HepG2 (cell line): ENCODE results near the gene RASSF7. TPM values are rescaled to one million over a fixed set of nuclear protein-coding genes. Genes with fewer than 3 reads are reported as not detected.

Source experiments
- BCLAF1 ChIP-seq: fragments of 450-650 bp; IDR thresholded peaks from 2 replicates; pipeline ENCODE4 v1.6.1; 2017; ENCODE audit warnings: mild to moderate bottlenecking
- EEA1 ChIP-seq: sonication (generic); formaldehyde crosslinking; IDR thresholded peaks from 2 replicates; pipeline ENCODE4 v1.5.1; 2020; ENCODE audit warnings: mild to moderate bottlenecking, missing genetic modification reagents, borderline replicate concordance
- FOXK1 ChIP-seq: sonication (generic); formaldehyde crosslinking; IDR thresholded peaks from 2 replicates; pipeline ENCODE4 v1.4.0; 2020; ENCODE audit warnings: low read depth, missing genetic modification reagents, borderline replicate concordance
- HES4 ChIP-seq: sonication (generic); formaldehyde crosslinking; IDR thresholded peaks from 2 replicates; pipeline ENCODE4 v1.9.0; 2021; ENCODE audit warnings: mild to moderate bottlenecking, missing genetic modification reagents, borderline replicate concordance
- HNRNPK ChIP-seq: fragments of 200-400 bp; formaldehyde crosslinking; IDR thresholded peaks from 2 replicates; pipeline ENCODE4 v1.6.1; 2018; ENCODE audit warnings: low read length, low read depth, moderate library complexity, mild to moderate bottlenecking; ENCODE audit not compliant: poor library complexity, severe bottlenecking
- KLF15 ChIP-seq: sonication (generic); formaldehyde crosslinking; IDR thresholded peaks from 2 replicates; pipeline ENCODE4 v1.8.1; 2023; ENCODE audit warnings: borderline replicate concordance, mild to moderate bottlenecking, inconsistent platforms, missing genetic modification reagents, mixed read lengths
- MED13 ChIP-seq: sonication (generic); formaldehyde crosslinking; IDR thresholded peaks from 2 replicates; pipeline ENCODE4 v1.5.0; 2020; ENCODE audit warnings: missing genetic modification reagents
- NFIB ChIP-seq: sonication (generic); formaldehyde crosslinking; IDR thresholded peaks from 2 replicates; pipeline ENCODE4 v1.9.0; 2021; ENCODE audit warnings: missing genetic modification reagents, mild to moderate bottlenecking, borderline replicate concordance
- PHF8 ChIP-seq: sonication (generic); formaldehyde crosslinking; IDR thresholded peaks from 2 replicates; pipeline ENCODE4 v1.5.0; 2020; ENCODE audit warnings: missing genetic modification reagents
- RERE ChIP-seq: IDR thresholded peaks from 2 replicates; pipeline ENCODE4 v1.6.1; 2016; ENCODE audit warnings: low read depth, missing genetic modification reagents, missing compliant biosample characterization
- SP5 ChIP-seq: IDR thresholded peaks from 2 replicates; pipeline ENCODE4 v1.6.1; 2016; ENCODE audit warnings: low read depth, borderline replicate concordance
- TCF7 ChIP-seq: sonication (generic); IDR thresholded peaks from 2 replicates; pipeline ENCODE4 v1.6.1; 2016; ENCODE audit warnings: antibody characterized with exemption, low read depth
- ZNF230 ChIP-seq: sonication (generic); formaldehyde crosslinking; IDR thresholded peaks from 2 replicates; pipeline ENCODE4 v1.4.0; 2020; ENCODE audit warnings: mild to moderate bottlenecking, missing genetic modification reagents
- ZNF326 ChIP-seq: sonication (generic); formaldehyde crosslinking; IDR thresholded peaks from 2 replicates; pipeline ENCODE4 v1.4.0; 2020; ENCODE audit warnings: missing genetic modification reagents, borderline replicate concordance
- ZNF552 ChIP-seq: sonication (generic); formaldehyde crosslinking; IDR thresholded peaks from 2 replicates; pipeline ENCODE4 v1.9.0; 2022; ENCODE audit warnings: missing genetic modification reagents, mild to moderate bottlenecking, borderline replicate concordance
- ZNF672 ChIP-seq: sonication (generic); formaldehyde crosslinking; IDR thresholded peaks from 2 replicates; pipeline ENCODE4 v1.8.1; 2022; ENCODE audit warnings: missing genetic modification reagents
- ZNF768 ChIP-seq: sonication (generic); formaldehyde crosslinking; IDR thresholded peaks from 2 replicates; pipeline ENCODE4 v1.4.0; 2020; ENCODE audit warnings: missing genetic modification reagents
- ZNF850 ChIP-seq: sonication (generic); formaldehyde crosslinking; conservative IDR thresholded peaks from 2 replicates; pipeline ENCODE4 v1.9.0; 2021; ENCODE audit warnings: mild to moderate bottlenecking, missing genetic modification reagents
- ZNF879 ChIP-seq: sonication (generic); formaldehyde crosslinking; IDR thresholded peaks from 2 replicates; pipeline ENCODE4 v1.8.1; 2023; ENCODE audit warnings: missing genetic modification reagents
- ZSCAN21 ChIP-seq: sonication (generic); formaldehyde crosslinking; IDR thresholded peaks from 2 replicates; pipeline ENCODE4 v1.8.0; 2022; ENCODE audit warnings: mild to moderate bottlenecking, missing genetic modification reagents, moderate library complexity, borderline replicate concordance
- ZSCAN9 ChIP-seq: IDR thresholded peaks from 2 replicates; pipeline ENCODE4 v1.6.1; 2016; ENCODE audit warnings: borderline replicate concordance
- polyA plus RNA-seq, 8 experiments: library from polyadenylated mRNA; depleted of rRNA in 3 of 8; stranded (reverse) in 7 of 8; unstranded in 1 of 8; fragments of >200 nt; fragmentation: Illumina TruSeq in 4 of 8; extraction: Trizol in 4 of 8; gene quantifications; 2 replicates each; pipeline versions ENCODE4 v1.2.1 to v1.2.3, GENCODE V29; 2011 to 2016; ENCODE audit warnings: low read depth in 4 of 8, missing spikeins in 1 of 8, mixed read lengths in 1 of 8; ENCODE audit not compliant: insufficient read depth in 1 of 8
- total RNA-seq, 5 experiments: library from RNA; depleted of rRNA; stranded (reverse); fragments of >200 nt; fragmentation: Illumina TruSeq; extraction: Trizol; gene quantifications; 2 replicates each; pipeline ENCODE4 v1.2.3, GENCODE V29; 2016; ENCODE audit warnings: low read depth in 1 of 5
- TF ChIP-seq, protein P1 (sequence below): sonication (generic); formaldehyde crosslinking; IDR thresholded peaks from 2 replicates; pipeline ENCODE4 v1.9.0; 2022; ENCODE audit warnings: low read depth, missing genetic modification reagents

Gene RASSF7
- total and polyA plus RNA-seq, 2 of the 13 experiments (the other 11 are each of a cell fraction or from before 2014, with no cell fraction given), result 20.2 to 28.6 TPM

DNA sequence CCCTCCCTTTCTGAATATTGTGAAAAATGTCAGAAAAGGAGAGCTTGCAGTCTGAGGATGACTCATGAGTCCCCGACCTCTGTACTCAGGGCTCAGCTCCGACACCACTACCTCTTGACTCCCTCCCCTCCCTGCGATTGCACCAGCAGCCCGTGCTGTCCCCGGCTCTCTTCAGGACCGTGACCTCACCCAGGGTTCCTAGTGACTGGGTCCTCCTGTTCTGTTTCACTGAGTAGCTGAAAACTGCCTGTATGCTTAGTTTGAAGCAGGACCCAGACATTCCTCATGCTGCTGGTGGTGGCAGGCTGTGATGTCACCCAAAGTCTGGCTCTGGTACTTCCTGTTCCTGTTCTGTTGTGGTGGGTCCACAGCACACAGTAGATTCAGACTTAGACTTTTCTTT lies 27.2 kb downstream of the RASSF7 start (continued):
- TF ChIP-seq BCLAF1 (no peak), ZNF326 (CRISPR knock-in tag) (no peak), HES4 (CRISPR knock-in tag) (no peak), ZNF768 (CRISPR knock-in tag) (no peak), ZNF672 (CRISPR knock-in tag) (no peak), FOXK1 (CRISPR knock-in tag) (peak; percentile 32; the same call in 1 of the 2 replicates), ZSCAN21 (CRISPR knock-in tag) (peak; percentile 81), PHF8 (CRISPR knock-in tag) (no peak), ZNF230 (no peak), HNRNPK (no peak), NFIB (CRISPR knock-in tag) (no peak), ZSCAN9 (CRISPR knock-in tag) (peak; percentile 28; the same call in 1 of the 2 replicates), RERE (CRISPR knock-in tag) (peak; percentile 61; the same call in 1 of the 2 replicates), SP5 (CRISPR knock-in tag) (peak; percentile 46; the same call in 1 of the 2 replicates), EEA1 (CRISPR knock-in tag) (no peak), ZNF850 (no peak), ZNF879 (CRISPR knock-in tag) (no peak), MED13 (CRISPR knock-in tag) (no peak), ZNF552 (CRISPR knock-in tag) (no peak), TCF7 (no peak), KLF15 (no peak)
- TF ChIP-seq, protein P1, sequence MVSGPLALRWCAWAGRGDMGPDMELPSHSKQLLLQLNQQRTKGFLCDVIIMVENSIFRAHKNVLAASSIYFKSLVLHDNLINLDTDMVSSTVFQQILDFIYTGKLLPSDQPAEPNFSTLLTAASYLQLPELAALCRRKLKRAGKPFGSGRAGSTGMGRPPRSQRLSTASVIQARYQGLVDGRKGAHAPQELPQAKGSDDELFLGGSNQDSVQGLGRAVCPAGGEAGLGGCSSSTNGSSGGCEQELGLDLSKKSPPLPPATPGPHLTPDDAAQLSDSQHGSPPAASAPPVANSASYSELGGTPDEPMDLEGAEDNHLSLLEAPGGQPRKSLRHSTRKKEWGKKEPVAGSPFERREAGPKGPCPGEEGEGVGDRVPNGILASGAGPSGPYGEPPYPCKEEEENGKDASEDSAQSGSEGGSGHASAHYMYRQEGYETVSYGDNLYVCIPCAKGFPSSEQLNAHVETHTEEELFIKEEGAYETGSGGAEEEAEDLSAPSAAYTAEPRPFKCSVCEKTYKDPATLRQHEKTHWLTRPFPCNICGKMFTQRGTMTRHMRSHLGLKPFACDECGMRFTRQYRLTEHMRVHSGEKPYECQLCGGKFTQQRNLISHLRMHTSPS (CRISPR knock-in tag), result no peak
